ENCODE results near the gene TTC23L. TPM values are rescaled to one million over a fixed set of nuclear protein-coding genes. Genes with fewer than 3 reads are reported as not detected.
"Not testable (repeated sequence)": the region's sequence is repeated elsewhere in the genome, so short reads cannot be mapped to it uniquely, and the experiment has no call there.

TTC23L gene
- total RNA-seq, 1 donor from 2014 or later = not detected

DNA sequence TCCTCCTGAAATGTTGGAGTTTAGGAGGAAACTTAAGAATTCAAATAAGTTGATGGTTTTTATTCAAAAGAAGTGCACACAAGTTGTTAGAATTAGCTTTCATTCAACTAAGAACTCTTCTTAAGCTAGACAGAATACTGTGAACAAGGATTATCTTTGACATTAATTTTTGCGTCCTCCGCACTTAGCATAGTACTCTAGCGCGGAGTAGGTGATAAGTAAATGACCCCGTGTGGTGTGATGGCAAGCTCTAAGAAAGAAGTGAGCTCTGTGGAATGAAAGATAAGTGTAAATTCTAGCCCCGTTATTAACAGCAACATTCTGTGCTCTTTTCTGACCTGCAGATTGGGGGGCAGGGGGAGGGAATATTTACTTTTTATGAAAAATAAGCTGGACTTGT is 77.6 kb downstream of the TTC23L start:
- no peak for DNase-seq (ENCODE audit: low spot score)

DNA sequence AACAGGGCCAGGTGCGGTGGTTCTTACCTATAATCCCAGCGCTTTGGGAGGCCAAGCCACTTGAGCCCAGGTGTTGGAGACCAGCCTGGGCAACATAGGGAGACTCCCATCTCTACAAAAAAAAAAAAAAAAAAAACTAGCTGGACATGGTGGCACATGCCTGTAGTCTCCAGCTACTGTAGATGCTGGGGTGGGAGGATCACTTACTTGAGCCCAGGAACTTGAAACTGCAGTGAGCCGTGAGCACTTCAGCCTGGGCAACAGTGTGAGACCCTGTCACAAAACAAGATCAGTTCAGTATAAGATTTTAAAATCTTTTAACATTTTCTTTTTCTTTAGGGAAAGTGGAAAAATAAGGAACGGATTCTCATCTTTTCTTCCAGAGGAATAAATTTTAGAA is 79.1 kb downstream of the TTC23L start:
- no peak for DNase-seq (ENCODE audit: low spot score)

DNA sequence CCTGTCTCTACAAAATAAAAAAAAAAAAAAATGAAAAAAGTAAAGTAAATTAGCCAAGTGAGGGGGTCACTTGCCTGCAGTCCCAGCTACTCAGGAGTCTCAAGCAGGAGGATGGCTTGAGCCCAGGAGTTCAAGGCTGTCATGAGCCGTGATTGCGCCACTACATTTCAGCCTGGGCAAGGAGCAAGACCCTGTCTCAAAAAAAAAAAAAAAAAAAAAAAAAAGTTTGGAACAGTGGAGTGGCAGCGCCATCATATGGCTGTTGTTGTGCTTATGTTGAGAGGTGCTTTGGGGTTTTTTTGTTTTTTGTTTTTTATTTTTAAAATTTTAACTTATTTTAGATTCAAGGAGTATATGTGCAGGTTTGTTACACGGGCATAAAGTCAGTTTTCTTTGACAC is 80.1 kb downstream of the TTC23L start:
- no peak for DNase-seq (ENCODE audit: low spot score)

DNA sequence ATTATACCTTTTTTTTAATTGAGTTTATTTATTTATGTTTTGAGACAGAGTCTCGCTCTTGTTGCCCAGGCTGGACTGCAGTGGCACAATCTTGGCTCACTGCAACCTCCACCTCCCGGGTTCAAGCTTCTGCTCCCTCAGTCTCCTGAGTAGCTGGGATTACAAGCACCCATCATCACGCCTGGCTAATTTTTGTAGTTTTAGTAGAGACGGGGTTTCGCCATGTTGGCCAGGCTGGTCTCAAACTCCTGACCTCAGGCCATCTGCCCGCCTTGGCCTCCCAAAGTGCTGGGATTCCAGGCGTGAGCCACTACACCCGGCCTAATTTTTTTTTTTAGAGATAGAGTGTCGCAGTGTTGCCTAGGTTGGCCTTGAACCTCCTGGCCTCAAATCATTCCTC is 84.3 kb downstream of the TTC23L start:
- not testable (repeated sequence) for DNase-seq (ENCODE audit: low spot score)

DNA sequence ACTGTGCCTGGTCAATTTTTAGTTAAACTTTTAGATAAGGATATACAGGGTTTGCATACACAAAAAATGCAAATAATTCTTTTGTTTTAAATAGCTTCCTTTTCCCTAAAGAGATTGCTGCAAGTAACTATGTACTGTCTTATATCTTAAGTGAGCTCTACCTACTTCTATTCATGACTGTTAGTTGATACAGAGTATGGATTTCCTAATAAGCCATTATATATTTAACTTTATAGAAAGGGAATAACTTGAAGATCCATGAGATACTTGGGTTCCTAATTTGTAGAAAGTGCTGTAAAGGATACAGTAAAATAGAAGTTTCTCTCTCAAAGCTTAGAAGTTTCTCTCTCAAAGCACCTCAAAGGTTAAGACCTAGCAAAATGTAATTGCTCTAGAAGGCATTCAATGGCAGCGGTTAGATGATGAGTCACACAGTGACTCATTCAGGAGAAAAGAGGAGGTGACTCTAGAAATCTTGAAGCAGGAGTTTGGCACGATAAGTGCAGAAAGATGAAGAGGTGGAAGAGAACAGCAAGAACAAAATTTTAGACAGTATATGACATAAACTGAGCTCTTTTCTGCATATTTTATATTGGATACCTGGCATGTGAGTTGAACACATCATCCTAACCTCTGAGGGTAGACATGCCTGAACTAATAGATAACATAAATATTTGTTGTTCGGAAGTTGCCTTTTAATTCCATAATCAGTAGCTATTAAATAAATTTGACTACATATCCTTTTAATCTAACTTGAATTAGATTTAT is 84.9 kb downstream of the TTC23L start:
- no peak for DNase-seq (ENCODE audit: low spot score)

DNA sequence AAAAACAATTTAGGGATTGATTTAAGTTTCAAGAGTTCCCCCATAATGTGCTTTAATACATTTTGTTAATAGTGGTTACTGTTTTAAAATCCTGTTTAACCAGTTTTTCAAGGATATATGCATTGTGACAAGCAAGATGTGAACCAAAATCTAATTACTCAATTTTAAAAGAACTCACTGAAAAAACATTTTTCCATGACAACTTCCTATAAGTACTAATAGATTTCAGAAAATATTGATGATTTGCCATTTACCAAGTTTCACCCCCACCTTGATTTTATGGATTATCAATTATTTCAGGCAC is 85.5 kb downstream of the TTC23L start:
- DNase-seq (ENCODE audit: low spot score) = no peak

DNA sequence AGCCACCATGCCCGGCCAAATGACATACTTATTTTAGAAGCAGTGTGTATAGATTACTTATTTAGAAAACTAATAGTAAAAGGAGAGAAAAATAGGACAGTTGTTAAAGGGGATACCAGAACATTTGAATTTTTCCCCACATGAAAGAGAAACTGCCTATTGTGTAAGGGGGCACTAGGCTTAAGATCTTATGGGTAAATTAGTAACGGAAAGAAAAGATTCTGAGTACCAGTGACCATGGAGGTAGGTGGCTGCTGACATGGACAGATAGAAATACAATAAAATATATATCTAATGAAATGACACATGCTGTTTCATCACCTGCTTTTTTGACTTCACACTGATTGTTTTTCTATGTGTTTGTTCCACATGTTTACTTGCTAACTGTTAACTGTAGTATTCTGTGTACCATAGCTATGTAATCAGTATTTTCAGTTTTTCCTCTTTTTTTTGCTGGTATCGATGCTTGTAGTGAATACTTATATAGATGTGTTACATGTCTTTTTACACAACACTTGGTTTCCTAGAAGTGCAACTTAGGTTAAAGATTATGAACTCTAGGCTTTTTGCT is 87.4 kb downstream of the TTC23L start:
- DNase-seq (ENCODE audit: low spot score) = no peak

DNA sequence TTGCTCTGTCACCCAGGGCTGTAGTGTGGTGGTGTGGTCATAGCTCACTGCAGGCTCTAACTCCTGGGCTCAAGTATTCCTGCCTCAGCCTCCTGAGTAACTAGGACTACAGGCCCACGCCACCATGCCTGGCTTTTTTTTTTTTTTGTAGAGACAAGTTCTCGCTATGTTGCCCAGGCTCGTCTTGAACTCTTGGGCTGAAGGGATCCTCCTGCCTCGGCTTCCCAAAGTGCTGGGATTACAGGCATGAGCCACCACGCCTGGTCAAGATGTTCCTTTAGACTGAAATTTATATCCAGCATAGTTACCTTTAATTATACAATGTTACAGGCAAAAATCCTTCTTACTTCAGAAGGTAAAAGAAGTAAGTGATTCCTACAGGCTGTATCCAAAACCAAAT is 88.8 kb downstream of the TTC23L start:
- DNase-seq (ENCODE audit: low spot score) = no peak

DNA sequence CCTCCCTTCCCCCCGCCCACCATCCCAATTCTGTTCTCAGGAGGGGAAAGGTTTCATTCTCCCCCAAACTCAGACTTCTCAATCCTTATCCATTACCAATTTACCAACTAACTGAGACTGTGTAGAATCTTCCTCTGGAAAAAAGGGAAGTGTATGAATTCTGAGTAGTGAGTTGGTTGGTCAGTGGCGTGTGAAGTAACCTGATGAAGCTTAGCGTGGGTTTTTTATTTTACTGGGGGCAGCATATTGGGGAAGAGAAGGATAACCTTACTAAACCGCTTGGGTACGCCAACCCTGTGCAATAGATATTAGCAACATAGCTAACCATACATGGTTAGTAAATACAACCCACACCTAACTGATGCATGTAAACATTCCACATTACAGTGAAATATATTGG is 89.3 kb downstream of the TTC23L start:
- DNase-seq (ENCODE audit: low spot score) = no peak

DNA sequence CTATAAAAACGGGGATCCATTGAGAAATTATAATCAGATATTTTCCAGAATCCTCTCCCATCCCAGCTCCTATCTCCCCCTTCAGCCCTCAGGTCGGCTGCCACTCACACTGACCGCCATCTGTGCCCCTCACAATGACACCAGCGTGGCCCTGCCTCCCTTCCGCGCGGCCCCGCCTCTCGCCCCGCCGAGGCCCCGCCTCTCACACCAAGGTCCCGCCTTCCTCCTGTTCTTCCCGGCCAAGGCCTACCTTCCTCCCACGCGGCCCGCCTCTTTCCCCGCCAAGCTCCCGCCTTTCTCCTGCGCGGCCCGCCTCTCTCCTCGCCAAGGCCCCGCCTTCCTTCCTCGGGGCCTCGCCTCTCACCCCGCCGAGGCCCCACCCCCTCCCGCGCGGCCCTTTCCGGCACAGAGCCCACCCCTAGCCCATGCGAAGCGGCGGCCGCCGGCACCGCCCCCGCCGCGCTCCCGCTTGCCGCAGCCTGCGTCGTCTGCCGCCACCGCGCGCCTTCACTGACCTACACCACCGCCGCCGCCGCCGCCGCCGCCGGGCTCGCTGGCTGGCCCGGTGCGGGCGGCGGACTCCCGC is 90.3 kb downstream of the TTC23L start, which contains the start of gene DNAJC21:
TSS of gene DNAJC21 (plus strand) at position 426 of the 586 bp plus-strand sequence. CDS start 261 bp downstream, outside the sequence.
- DNase-seq (ENCODE audit: low spot score) = peak; percentile 99

DNA sequence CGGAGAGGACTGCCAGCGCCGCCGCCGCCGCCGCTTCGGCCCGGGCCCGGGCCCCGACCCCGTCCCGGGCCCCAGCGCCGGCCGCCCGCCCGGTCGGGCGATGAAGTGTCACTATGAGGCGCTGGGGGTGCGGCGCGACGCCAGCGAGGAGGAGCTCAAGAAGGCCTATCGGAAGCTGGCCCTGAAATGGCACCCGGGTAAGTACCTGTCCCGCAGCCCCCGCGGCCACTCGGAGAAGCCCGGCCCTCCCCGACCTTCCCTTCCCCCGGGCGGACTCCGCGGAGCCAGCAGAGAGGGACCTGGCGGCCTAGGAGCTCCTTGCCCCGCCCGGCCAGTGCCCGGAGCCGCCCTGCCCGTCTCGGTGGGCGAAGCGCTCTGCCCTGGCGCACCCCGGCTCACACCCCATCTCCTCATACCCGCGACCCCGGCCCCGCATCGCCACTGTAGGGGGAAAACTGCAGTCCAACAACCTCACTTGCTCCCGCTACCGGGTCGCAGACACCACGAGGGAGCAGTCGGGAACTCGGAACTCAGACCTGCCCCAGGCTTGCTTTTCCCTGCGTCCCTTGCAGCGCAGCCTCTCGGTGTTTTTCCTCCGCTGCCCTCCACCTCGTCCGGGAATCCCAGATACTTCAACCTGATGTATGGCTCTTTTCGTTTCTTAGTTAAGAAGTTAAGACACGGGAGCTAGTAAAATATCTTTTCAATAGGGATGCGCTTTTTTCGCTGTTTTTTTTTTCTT is 90.9 kb downstream of the TTC23L start:
- DNase-seq (ENCODE audit: low spot score) = peak; percentile 93

DNA sequence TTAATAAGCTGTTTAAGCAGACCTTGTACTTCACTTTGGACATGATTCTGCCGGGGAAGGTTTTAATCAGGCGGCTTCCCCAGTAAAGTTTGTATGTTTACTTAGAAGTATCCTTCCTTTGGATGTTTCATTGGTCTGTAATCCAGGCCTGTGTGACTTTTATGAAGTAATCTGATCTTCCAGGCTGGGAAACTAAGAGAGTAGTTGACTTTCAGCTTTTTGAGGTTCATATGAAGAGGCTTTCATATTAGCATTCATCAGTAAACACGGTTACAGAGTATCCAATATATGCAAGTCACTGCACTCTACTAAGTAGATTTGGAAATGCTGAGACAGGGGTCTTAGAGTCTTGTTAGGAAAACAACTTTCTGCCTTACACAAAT is 91.5 kb downstream of the TTC23L start:
- no peak for DNase-seq (ENCODE audit: low spot score)

DNA sequence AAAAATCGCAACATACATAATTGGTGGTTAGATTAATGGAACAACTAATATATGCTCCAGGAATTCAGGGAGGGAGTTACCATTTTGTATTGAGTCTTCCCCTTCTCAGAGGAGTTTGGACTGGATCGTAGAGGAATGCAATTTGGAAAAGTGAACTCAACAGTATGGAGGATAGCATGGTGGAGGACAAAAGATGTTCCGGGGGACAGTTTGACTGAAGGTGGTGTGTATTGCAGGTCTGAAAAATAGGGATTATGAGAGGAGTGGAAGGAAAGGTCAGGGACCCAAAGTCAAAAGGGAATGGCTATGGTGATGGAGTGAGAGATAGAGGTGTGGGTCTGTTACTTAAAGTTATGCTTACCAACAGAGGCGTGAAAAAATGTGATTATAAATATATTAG is 91.9 kb downstream of the TTC23L start:
- no peak for DNase-seq (ENCODE audit: low spot score)

DNA sequence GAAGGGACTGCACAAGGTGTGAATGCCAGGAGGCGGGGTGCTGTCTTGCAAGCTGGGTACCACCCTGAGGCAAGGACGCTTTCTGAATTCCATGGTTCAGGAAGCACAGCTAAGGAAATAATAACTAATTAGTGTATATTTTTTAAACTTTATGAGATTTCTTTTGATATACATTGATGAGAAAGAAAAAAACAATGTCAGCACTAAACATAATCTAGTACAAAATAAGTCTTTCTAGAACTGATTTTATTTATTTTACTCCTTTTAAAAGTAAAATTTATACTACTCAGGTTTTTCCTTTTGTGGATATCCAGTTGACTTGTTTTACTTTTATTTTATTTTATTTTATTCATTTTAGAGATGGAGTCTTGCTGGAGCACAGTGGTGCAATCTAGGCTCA is 94.0 kb downstream of the TTC23L start:
- no peak for DNase-seq (ENCODE audit: low spot score)

DNA sequence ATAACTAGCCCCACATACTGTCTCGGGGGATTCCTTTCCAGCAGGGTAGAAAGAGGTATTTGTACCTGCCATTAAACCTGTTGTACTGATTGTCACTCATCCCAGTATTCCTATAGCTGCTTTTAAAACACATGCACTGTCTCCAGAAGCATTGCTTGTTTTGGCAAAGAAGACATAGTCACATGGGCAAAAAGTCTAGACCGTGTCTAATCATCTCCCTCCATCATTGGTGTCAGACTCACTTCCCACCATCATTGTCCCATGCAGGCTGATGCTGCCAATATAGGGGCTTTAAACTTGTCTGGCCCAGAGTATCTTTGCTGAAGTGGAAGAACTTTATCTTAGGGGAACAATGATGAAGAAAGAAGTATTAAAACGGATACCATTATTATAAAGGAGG is 103.0 kb downstream of the TTC23L start:
- no peak for DNase-seq (ENCODE audit: low spot score)

DNA sequence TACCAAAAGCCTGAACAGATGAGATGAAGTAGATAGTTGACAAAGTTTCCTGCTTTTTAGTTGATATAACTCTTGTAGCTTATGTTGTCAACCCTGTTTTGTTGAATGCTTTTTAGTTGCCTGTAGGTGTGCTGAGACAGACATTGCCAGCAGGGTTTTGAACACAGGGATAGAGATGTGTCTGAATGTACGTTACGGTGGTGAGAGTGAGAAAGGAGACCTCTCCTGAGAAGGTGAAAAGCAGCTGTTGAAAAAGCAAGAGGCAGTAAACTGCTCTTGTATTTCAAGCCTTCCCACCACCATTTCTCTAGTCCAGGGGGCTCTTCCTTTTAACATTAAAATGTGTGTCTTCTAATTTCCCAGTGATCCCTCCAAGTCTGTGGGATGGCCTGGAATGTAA is 105.1 kb downstream of the TTC23L start:
- DNase-seq (ENCODE audit: low spot score) = no peak

DNA sequence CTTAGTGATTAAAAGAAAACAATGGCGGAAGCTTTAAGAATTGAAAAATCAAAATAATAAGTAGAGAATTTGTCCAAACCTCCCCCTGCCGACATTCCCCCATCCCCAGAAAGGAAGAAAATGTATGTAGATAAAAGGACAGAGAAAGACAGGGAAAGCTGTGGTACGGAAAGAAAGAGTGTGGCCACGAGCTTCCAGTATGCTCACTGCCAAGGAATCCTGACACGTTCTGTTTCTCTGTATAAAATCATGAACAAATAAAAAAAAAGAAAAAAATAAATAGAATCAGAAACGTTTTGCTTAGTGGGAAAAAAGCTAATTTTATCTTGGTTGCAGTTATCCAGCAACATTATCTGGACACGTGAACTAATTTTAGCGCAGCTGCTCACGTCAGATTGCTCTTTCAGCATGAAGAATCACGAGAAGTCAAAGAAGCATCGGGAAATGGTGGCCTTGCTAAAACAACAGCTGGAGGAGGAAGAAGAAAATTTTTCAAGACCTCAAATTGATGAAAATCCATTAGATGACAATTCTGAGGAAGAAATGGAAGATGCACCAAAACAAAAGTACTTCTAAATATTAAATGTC is 105.6 kb downstream of the TTC23L start:
- DNase-seq (ENCODE audit: low spot score) = no peak

Other genes with a start within 250 kb of the TTC23L start
- 33.7 TPM for gene RAI14, start 182.8 kb upstream of the TTC23L start, total RNA-seq
- 16.1 TPM for gene RAD1, start 76.3 kb downstream of the TTC23L start, total RNA-seq
- 25.4 TPM for gene BRIX1, start 76.5 kb downstream of the TTC23L start, total RNA-seq
- gene DNAJC21, start 90.4 kb downstream of the TTC23L start, total RNA-seq = 34.9 TPM
- gene AGXT2, start 208.8 kb downstream of the TTC23L start, total RNA-seq = not detected